CD14-positive monocyte (primary cell): ENCODE results near the gene PDE1C. TPM values are rescaled to one million over a fixed set of nuclear protein-coding genes. Genes with fewer than 3 reads are reported as not detected.

Experiments
- DNase-seq, 3 donors: peaks; one replicate each; pipeline ENCODE4 v3.0.0-alpha.2; 2011 to 2022
- H2AFZ ChIP-seq: 2 replicates; pipeline ENCODE4 v1.6.0; 2012; ENCODE audit warnings: mild to moderate bottlenecking, low read depth, low read length, inconsistent platforms; ENCODE audit not compliant: insufficient read depth, poor library complexity, severe bottlenecking
- H3K27ac ChIP-seq, 2 donors: 1 replicate in 1 of 2; 2 replicates in 1 of 2; pipeline ENCODE4 v1.5.1; 2012 to 2013; ENCODE audit warnings: low read length in 2 of 2, control low read depth in 1 of 2, inconsistent platforms in 1 of 2, low read depth in 1 of 2, mild to moderate bottlenecking in 1 of 2
- H3K27me3 ChIP-seq, 2 donors: one replicate each; pipeline versions ENCODE4 v1.6.0 to v1.6.1; 2011 to 2013; ENCODE audit warnings: low read length in 2 of 2; ENCODE audit not compliant: control insufficient read depth in 2 of 2, insufficient read depth in 2 of 2
- H3K36me3 ChIP-seq, 2 donors: replicated peaks in 1 of 2; 1 replicate in 1 of 2; 2 replicates in 1 of 2; pipeline versions ENCODE4 v1.5.1 to v1.6.1; 2012 to 2013; ENCODE audit warnings: low read length in 2 of 2, control low read depth in 1 of 2, inconsistent platforms in 1 of 2, mild to moderate bottlenecking in 1 of 2; ENCODE audit not compliant: insufficient read depth in 2 of 2, control insufficient read depth in 1 of 2
- H3K4me1 ChIP-seq, 2 donors: 1 replicate in 1 of 2; 2 replicates in 1 of 2; pipeline versions ENCODE4 v1.5.1 to v1.6.1; 2012 to 2013; ENCODE audit warnings: low read length in 2 of 2, control low read depth in 1 of 2, inconsistent platforms in 1 of 2, mild to moderate bottlenecking in 1 of 2, moderate library complexity in 1 of 2; ENCODE audit not compliant: insufficient read depth in 2 of 2, control insufficient read depth in 1 of 2
- H3K4me2 ChIP-seq: replicated peaks from 2 replicates; pipeline ENCODE3; 2012; ENCODE audit warnings: low read length, moderate library complexity, mild to moderate bottlenecking; ENCODE audit not compliant: poor library complexity, severe bottlenecking; ENCODE audit errors: extremely low read depth
- H3K4me3 ChIP-seq, 3 experiments: fragments of 200-600 bp in 1 of 3; sonication (generic) in 1 of 3; replicated peaks in 1 of 3; 1 replicate in 2 of 3; 2 replicates in 1 of 3; pipeline ENCODE4 v1.5.1; 2011 to 2013; ENCODE audit warnings: low read length in 3 of 3, mild to moderate bottlenecking in 3 of 3, control low read depth in 2 of 3, low read depth in 2 of 3, inconsistent platforms in 1 of 3, moderate library complexity in 1 of 3
- H3K79me2 ChIP-seq: 2 replicates; pipeline ENCODE4 v1.6.0; 2012; ENCODE audit warnings: mild to moderate bottlenecking, control low read depth, inconsistent platforms, low read length, moderate library complexity; ENCODE audit not compliant: insufficient read depth
- H3K9ac ChIP-seq: 2 replicates; pipeline ENCODE4 v1.6.0; 2017; ENCODE audit warnings: low read length, mild to moderate bottlenecking; ENCODE audit not compliant: insufficient read depth, poor library complexity, severe bottlenecking
- H3K9me3 ChIP-seq, 2 donors: replicated peaks in 1 of 2; 1 replicate in 1 of 2; 2 replicates in 1 of 2; pipeline versions ENCODE4 v1.5.1 to v1.6.1; 2012 to 2013; ENCODE audit warnings: low read length in 2 of 2, control low read depth in 1 of 2; ENCODE audit not compliant: control insufficient read depth in 1 of 2, insufficient read depth in 1 of 2
- H4K20me1 ChIP-seq: 2 replicates; pipeline ENCODE4 v1.6.0; 2012; ENCODE audit warnings: mild to moderate bottlenecking, low read length, control low read depth, moderate library complexity; ENCODE audit not compliant: insufficient read depth
- H3K27ac Mint-ChIP-seq, 7 donors: one replicate each; pipeline ENCODE4 v1.8.0; 2020; ENCODE audit warnings: mild to moderate bottlenecking in 7 of 7, mixed read lengths in 7 of 7, moderate library complexity in 6 of 7, inconsistent platforms in 2 of 7
- H3K27me3 Mint-ChIP-seq, 3 donors: one replicate each; pipeline ENCODE4 v1.8.0; 2021 to 2022; ENCODE audit warnings: low read depth in 3 of 3, mild to moderate bottlenecking in 3 of 3, mixed read lengths in 3 of 3, moderate library complexity in 3 of 3, inconsistent platforms in 1 of 3
- H3K36me3 Mint-ChIP-seq, 2 donors: one replicate each; pipeline ENCODE4 v1.8.0; 2020; ENCODE audit warnings: mixed read lengths in 2 of 2, inconsistent platforms in 1 of 2, mild to moderate bottlenecking in 1 of 2
- H3K4me1 Mint-ChIP-seq: one replicate; pipeline ENCODE4 v1.8.0; 2020; ENCODE audit warnings: mild to moderate bottlenecking, mixed read lengths
- H3K4me3 Mint-ChIP-seq, 2 donors: one replicate each; pipeline ENCODE4 v1.8.0; 2020; ENCODE audit warnings: mild to moderate bottlenecking in 2 of 2, mixed read lengths in 2 of 2, moderate library complexity in 1 of 2
- H3K9me3 Mint-ChIP-seq, 7 donors: one replicate each; pipeline ENCODE4 v1.8.0; 2020 to 2022; ENCODE audit warnings: mixed read lengths in 7 of 7, mild to moderate bottlenecking in 6 of 7, moderate library complexity in 6 of 7, inconsistent platforms in 2 of 7
- CTCF ChIP-seq: fragments of 200-600 bp; IDR thresholded peaks from one replicate; pipeline ENCODE4 v1.8.0; 2022; ENCODE audit warnings: antibody characterized with exemption, mild to moderate bottlenecking
- WGBS: methylation state at CpG from one replicate; pipeline ENCODE4 v1.1.5; 2013; ENCODE audit warnings: missing lambda C conversion rate; ENCODE audit not compliant: insufficient coverage; 5-methylcytosine and 5-hydroxymethylcytosine counted together
- intact Hi-C, 2 donors: fragments of 100-400 bp; cut with micrococcal nuclease; formaldehyde crosslinking; loops; one replicate each; pipeline versions ENCODE4 v1.15.0 to v1.15.1; 2023
- polyA plus RNA-seq, 3 donors: library from polyadenylated mRNA; depleted of rRNA in 1 of 3; unstranded in 2 of 3; stranded (reverse) in 1 of 3; fragments of 300-500 nt in 2 of 3; fragments of >200 nt in 1 of 3; fragmentation: Illumina TruSeq in 2 of 3; gene quantifications; 1 replicate in 2 of 3; 2 replicates in 1 of 3; pipeline ENCODE4 v1.2.3, GENCODE V29; 2012 to 2021

Gene PDE1C
- polyA plus RNA-seq, 3 donors, result not detected

- Mint-ChIP-seq H3K9me3 (peaks cover 7 to 17% (median 10%) of the 10 kb centered on the region in 7 donors), H3K27me3 (peaks cover 0 to 2% (median 1%) of the 10 kb centered on the region in 3 donors), H3K27ac (no peak overlapping the region), H3K36me3 (no peaks in the 10 kb centered on the region), H3K4me1 (no peaks in the 10 kb centered on the region), H3K4me3 (no peak overlapping the region)
- Histone ChIP-seq H3K4me2 (no peak overlapping the region), H3K4me3 (no peak overlapping the region), H2AFZ (no peak overlapping the region), H3K4me1 (no peaks in the 10 kb centered on the region), H3K36me3 (no peaks in the 10 kb centered on the region), H3K9ac (no peak overlapping the region), H4K20me1 (no peaks in the 10 kb centered on the region), H3K27me3 (no peaks in the 10 kb centered on the region), H3K27ac (no peak overlapping the region), H3K79me2 (no peaks in the 10 kb centered on the region), H3K9me3 (peaks cover 3 to 5% of the 10 kb centered on the region in 2 donors)
- TF ChIP-seq CTCF, result no peak
- intact Hi-C loops, result no loop called here
- no peak for DNase-seq
- 97% methylated on average over 7 of the region's 8 CpGs for WGBS
Observed at GRCh38 chr7:31963569-31964175, 106.5 kb downstream of the PDE1C start.

- intact Hi-C loops, result no loop called here
- Mint-ChIP-seq H3K27ac (no peak overlapping the region), H3K4me1 (no peaks in the 10 kb centered on the region), H3K9me3 (peaks cover 7 to 15% (median 10%) of the 10 kb centered on the region in 7 donors), H3K4me3 (no peak overlapping the region), H3K27me3 (peaks cover 0 to 2% (median 1%) of the 10 kb centered on the region in 3 donors), H3K36me3 (no peaks in the 10 kb centered on the region)
- peaks cover 3 to 5% of the 10 kb centered on the region in 2 donors for H3K9me3 ChIP-seq
- H3K79me2 ChIP-seq, result no peaks in the 10 kb centered on the region
- H3K4me1 ChIP-seq, result peaks cover 0 to 2% of the 10 kb centered on the region in 2 donors
- no peaks in the 10 kb centered on the region for H3K36me3 ChIP-seq
- no peak for TF ChIP-seq CTCF
- DNase-seq, result no peak
- no peak overlapping the region for H3K9ac ChIP-seq
- H3K4me2 ChIP-seq, result no peak overlapping the region
- H3K4me3 ChIP-seq, result no peak overlapping the region
- no peak overlapping the region for H3K27ac ChIP-seq
- no peak overlapping the region for H2AFZ ChIP-seq
- H4K20me1 ChIP-seq, result no peaks in the 10 kb centered on the region
- H3K27me3 ChIP-seq, result no peaks in the 10 kb centered on the region
Observed at GRCh38 chr7:31962246-31962645, 108.0 kb downstream of the PDE1C start.
